ENCODE measurements around the gene ALAS1.

DNA sequence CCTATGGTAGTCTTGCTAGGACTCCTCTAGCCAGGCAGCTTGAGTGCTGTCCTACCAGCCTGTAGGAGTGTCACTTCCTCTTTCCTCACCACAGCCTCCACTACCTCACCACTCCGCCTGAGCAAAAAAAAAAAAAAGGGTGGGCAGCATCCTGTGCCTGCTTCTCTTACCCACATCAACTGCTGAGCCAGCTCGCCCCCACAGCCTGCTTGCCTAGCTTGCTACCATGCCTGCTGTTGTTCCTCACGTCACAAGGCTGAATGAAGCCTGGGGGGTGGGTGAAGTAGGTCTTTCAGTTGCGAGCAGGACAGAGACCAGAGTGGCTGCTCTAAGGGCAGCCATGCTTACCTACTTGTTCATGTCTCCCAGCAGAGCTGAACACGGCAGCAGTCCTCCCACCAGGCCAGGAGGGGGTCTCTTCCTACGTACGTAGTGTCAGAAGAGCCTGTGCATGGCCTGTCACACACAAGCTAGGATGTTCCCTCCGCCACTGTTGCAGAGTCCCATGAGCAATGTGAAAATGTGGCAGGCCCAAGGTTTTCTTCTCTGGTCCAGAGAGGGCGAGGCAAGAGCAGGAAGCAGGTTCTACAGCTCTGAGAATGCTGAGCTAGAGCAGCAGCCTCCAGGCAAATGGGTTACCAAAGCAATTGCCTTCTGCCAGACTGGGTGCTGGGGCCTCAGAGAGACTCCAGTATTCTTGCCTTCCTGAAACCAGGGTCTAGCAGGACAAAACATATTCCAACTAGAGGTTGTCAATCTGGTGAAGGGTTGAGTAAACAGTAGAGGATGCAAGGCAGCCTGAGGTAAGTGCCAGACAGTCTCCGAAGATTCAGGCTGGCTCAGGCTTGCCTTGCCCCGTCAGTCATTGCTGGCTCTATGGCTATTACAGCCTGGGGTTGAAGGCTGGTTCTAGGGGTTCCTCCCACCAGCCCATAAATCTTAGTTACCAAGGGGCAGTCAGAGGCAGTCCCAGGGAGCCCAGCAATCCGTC lies 55.6 kb downstream of the ALAS1 start:
- TF ChIP-seq, protein P1, sequence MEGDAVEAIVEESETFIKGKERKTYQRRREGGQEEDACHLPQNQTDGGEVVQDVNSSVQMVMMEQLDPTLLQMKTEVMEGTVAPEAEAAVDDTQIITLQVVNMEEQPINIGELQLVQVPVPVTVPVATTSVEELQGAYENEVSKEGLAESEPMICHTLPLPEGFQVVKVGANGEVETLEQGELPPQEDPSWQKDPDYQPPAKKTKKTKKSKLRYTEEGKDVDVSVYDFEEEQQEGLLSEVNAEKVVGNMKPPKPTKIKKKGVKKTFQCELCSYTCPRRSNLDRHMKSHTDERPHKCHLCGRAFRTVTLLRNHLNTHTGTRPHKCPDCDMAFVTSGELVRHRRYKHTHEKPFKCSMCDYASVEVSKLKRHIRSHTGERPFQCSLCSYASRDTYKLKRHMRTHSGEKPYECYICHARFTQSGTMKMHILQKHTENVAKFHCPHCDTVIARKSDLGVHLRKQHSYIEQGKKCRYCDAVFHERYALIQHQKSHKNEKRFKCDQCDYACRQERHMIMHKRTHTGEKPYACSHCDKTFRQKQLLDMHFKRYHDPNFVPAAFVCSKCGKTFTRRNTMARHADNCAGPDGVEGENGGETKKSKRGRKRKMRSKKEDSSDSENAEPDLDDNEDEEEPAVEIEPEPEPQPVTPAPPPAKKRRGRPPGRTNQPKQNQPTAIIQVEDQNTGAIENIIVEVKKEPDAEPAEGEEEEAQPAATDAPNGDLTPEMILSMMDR (IDR thresholded peaks at IDR 0.05 in 8 of 11, conservative IDR thresholded peaks at IDR 0.05 in 3 of 11), result no peak
- TF ChIP-seq POLR2A (IDR thresholded peaks at IDR 0.05), result no peak

Data from spleen (tissue), 7 donors.